Neural cell (in vitro differentiated cells): ENCODE results near the gene CCDC60. TPM values are rescaled to one million over a fixed set of nuclear protein-coding genes. Genes with fewer than 3 reads are reported as not detected.

Experiments
- H2AFZ ChIP-seq: fragments of 200-600, 300-800 bp; sonication (generic), shearing (Covaris generic); 2 replicates; pipeline ENCODE4 v1.6.0; 2014; ENCODE audit warnings: low read depth, mild to moderate bottlenecking, antibody characterized with exemption, low read length, moderate library complexity
- H3F3A ChIP-seq: fragments of 200-600 bp; shearing (Covaris generic); 2 replicates; pipeline ENCODE4 v1.6.1; 2016; ENCODE audit warnings: mild to moderate bottlenecking, moderate library complexity, mixed read lengths, antibody characterized with exemption, low read length; ENCODE audit not compliant: insufficient read depth, poor library complexity, severe bottlenecking
- H3K27ac ChIP-seq: fragments of 200-600, 300-800 bp; sonication (generic), shearing (Covaris generic); 2 replicates; pipeline ENCODE4 v1.5.1; 2014; ENCODE audit warnings: mild to moderate bottlenecking, low read length, moderate library complexity
- H3K27me3 ChIP-seq: fragments of 300-800, 200-600 bp; sonication (generic), shearing (Covaris generic); 2 replicates; pipeline ENCODE4 v1.6.0; 2014; ENCODE audit warnings: mild to moderate bottlenecking, low read depth, low read length, moderate library complexity; ENCODE audit not compliant: insufficient read depth
- H3K36me3 ChIP-seq: fragments of 300-800, 200-600 bp; sonication (generic), shearing (Covaris generic); 2 replicates; pipeline ENCODE4 v1.5.1; 2014; ENCODE audit warnings: mild to moderate bottlenecking, antibody characterized with exemption, low read length, moderate library complexity; ENCODE audit not compliant: insufficient read depth
- H3K4me2 ChIP-seq: fragments of 300-800, 200-600 bp; sonication (generic), shearing (Covaris generic); 2 replicates; pipeline ENCODE4 v1.6.0; 2014; ENCODE audit warnings: mild to moderate bottlenecking, low read length
- H3K4me3 ChIP-seq: fragments of 300-800, 200-600 bp; sonication (generic), shearing (Covaris generic); 2 replicates; pipeline ENCODE4 v1.5.1; 2014; ENCODE audit warnings: mild to moderate bottlenecking, low read length, moderate library complexity
- H3K79me2 ChIP-seq: fragments of 200-600 bp; shearing (Covaris generic); replicated peaks from 2 replicates; pipeline ENCODE4 v1.6.0; 2014; ENCODE audit warnings: mild to moderate bottlenecking, low read length, moderate library complexity; ENCODE audit not compliant: insufficient read depth
- H3K9ac ChIP-seq: fragments of 300-800, 200-600 bp; sonication (generic), shearing (Covaris generic); 2 replicates; pipeline ENCODE4 v1.6.1; 2016; ENCODE audit warnings: mild to moderate bottlenecking, low read length, mixed read lengths
- H3K9me2 ChIP-seq: fragments of 200-600 bp; shearing (Covaris generic); 2 replicates; pipeline ENCODE4 v1.6.1; 2016; ENCODE audit warnings: mild to moderate bottlenecking, low read length, mixed read lengths; ENCODE audit not compliant: insufficient read depth
- H3K9me3 ChIP-seq: fragments of 200-600, 300-800 bp; sonication (generic), shearing (Covaris generic); 2 replicates; pipeline ENCODE4 v1.6.1; 2016; ENCODE audit warnings: mild to moderate bottlenecking, mixed run types, low read length, moderate library complexity, mixed read lengths
- H4K20me1 ChIP-seq: fragments of 200-600 bp; shearing (Covaris generic); 2 replicates; pipeline ENCODE4 v1.6.1; 2016; ENCODE audit warnings: mild to moderate bottlenecking, mixed run types; ENCODE audit not compliant: insufficient read depth
- CTCF ChIP-seq: fragments of 450-650 bp; IDR thresholded peaks from 2 replicates; pipeline ENCODE4 v1.5.1; 2014; ENCODE audit warnings: antibody characterized with exemption, mild to moderate bottlenecking, moderate library complexity; ENCODE audit not compliant: poor library complexity, severe bottlenecking
- EP300 ChIP-seq: fragments of 450-650 bp; conservative IDR thresholded peaks from 2 replicates; pipeline ENCODE4 v1.6.1; 2014; ENCODE audit warnings: antibody characterized with exemption, mild to moderate bottlenecking, moderate library complexity; ENCODE audit not compliant: poor library complexity, severe bottlenecking
- EZH2 ChIP-seq: fragments of 200-600, 300-800 bp; shearing (Covaris generic), sonication (generic); IDR thresholded peaks from 2 replicates; pipeline ENCODE4 v1.6.1; 2014; ENCODE audit warnings: antibody characterized with exemption, low read length, borderline replicate concordance, mild to moderate bottlenecking; ENCODE audit not compliant: insufficient read depth, poor library complexity, severe bottlenecking
- MXI1 ChIP-seq: fragments of 450-650 bp; conservative IDR thresholded peaks from 2 replicates; pipeline ENCODE4 v1.6.1; 2014; ENCODE audit warnings: antibody characterized with exemption, mild to moderate bottlenecking; ENCODE audit not compliant: poor library complexity, severe bottlenecking
- POLR2AphosphoS5 ChIP-seq: IDR thresholded peaks from 2 replicates; pipeline ENCODE4 v1.6.1; 2012
- RAD21 ChIP-seq: fragments of 450-650 bp; conservative IDR thresholded peaks from 2 replicates; pipeline ENCODE4 v1.6.1; 2014; ENCODE audit warnings: antibody characterized with exemption, mild to moderate bottlenecking, moderate library complexity
- REST ChIP-seq: IDR thresholded peaks from 2 replicates; pipeline ENCODE4 v1.6.1; 2012; ENCODE audit warnings: borderline replicate concordance
- SMC3 ChIP-seq: fragments of 450-650 bp; conservative IDR thresholded peaks from 2 replicates; pipeline ENCODE4 v1.6.1; 2014; ENCODE audit warnings: antibody characterized with exemption, mild to moderate bottlenecking, moderate library complexity; ENCODE audit not compliant: poor library complexity
- TAF1 ChIP-seq: IDR thresholded peaks from 2 replicates; pipeline ENCODE4 v1.6.1; 2012; ENCODE audit warnings: low read depth
- polyA plus RNA-seq: library from polyadenylated mRNA; depleted of rRNA; stranded (reverse); fragments of >200 nt; gene quantifications from 2 replicates; pipeline ENCODE4 v1.2.3, GENCODE V29; 2014

The CCDC60 gene
- polyA plus RNA-seq, 1 donor from 2014 or later: not detected

GRCh38 chr12:119576118-119576810 is 241.7 kb downstream of the CCDC60 start:
- H3K36me3 ChIP-seq: no peaks in the 10 kb centered on the region
- no peak overlapping the region for H2AFZ ChIP-seq
- no peaks in the 10 kb centered on the region for H3K79me2 ChIP-seq
- H3K9me3 ChIP-seq: no peaks in the 10 kb centered on the region
- no peak overlapping the region for H3K9ac ChIP-seq
- no peaks in the 10 kb centered on the region for H3K9me2 ChIP-seq
- H4K20me1 ChIP-seq: no peaks in the 10 kb centered on the region
- no peaks in the 10 kb centered on the region for H3F3A ChIP-seq
- no peak for TF ChIP-seq TAF1
- TF ChIP-seq RAD21: no peak
- no peak for TF ChIP-seq EP300
- no peak for TF ChIP-seq CTCF
- no peak for TF ChIP-seq POLR2AphosphoS5
- H3K27me3 ChIP-seq: no peaks in the 10 kb centered on the region
- H3K4me2 ChIP-seq: no peak overlapping the region
- H3K27ac ChIP-seq: no peak overlapping the region
- H3K4me3 ChIP-seq: no peak overlapping the region

GRCh38 chr12:119576915-119577314 is 242.4 kb downstream of the CCDC60 start:
- Histone ChIP-seq H3F3A (no peaks in the 10 kb centered on the region), H3K4me2 (no peak overlapping the region), H3K79me2 (no peaks in the 10 kb centered on the region), H3K9me3 (no peaks in the 10 kb centered on the region), H3K27ac (no peak overlapping the region), H3K9ac (no peak overlapping the region), H3K4me3 (no peak overlapping the region), H4K20me1 (no peaks in the 10 kb centered on the region), H3K36me3 (no peaks in the 10 kb centered on the region), H3K9me2 (no peaks in the 10 kb centered on the region), H3K27me3 (no peaks in the 10 kb centered on the region), H2AFZ (no peak overlapping the region)
- no peak for TF ChIP-seq EZH2
- TF ChIP-seq SMC3: no peak
- TF ChIP-seq EP300: no peak
- no peak for TF ChIP-seq POLR2AphosphoS5
- no peak for TF ChIP-seq TAF1
- TF ChIP-seq REST: no peak
- TF ChIP-seq RAD21: no peak
- no peak for TF ChIP-seq MXI1
- no peak for TF ChIP-seq CTCF
